MCF 10A (cell line): ENCODE results near the gene CDC20B. TPM values are rescaled to one million over a fixed set of nuclear protein-coding genes. Genes with fewer than 3 reads are reported as not detected.

Experiments used
- BruUV-seq: library from RNA; stranded (reverse); fragments of 400-500 nt; replicated peaks from 2 replicates; lab custom pipeline; 2021; lab: Mats Ljungman, UMichigan
- CTCF ChIA-PET: fragments of 300-600 bp; sonication (Branson Sonifier 250); formaldehyde crosslinking; extraction: SDS; loops from one replicate; lab custom pipeline; 2021; ENCODE audit warnings: antibody characterized with exemption, inconsistent platforms; lab: Yijun Ruan, JAX
- POLR2A ChIA-PET: fragments of 300-600, 350-650 bp; sonication (Branson Sonifier 250); formaldehyde crosslinking; extraction: SDS; loops from one replicate; lab custom pipeline; 2020; ENCODE audit warnings: antibody characterized with exemption, inconsistent platforms; lab: Yijun Ruan, JAX
- DNase-seq: peaks from one replicate; pipeline ENCODE4 v3.0.0-alpha.2; 2018; ENCODE audit not compliant: unreplicated experiment
- H3K27ac Mint-ChIP-seq: one replicate; pipeline ENCODE4 v1.8.0; 2022; ENCODE audit warnings: mild to moderate bottlenecking, low read depth, mixed read lengths; ENCODE audit not compliant: unreplicated experiment
- H3K27me3 Mint-ChIP-seq: one replicate; pipeline ENCODE4 v1.8.0; 2022; ENCODE audit warnings: mixed read lengths; ENCODE audit not compliant: insufficient read depth, unreplicated experiment
- H3K36me3 Mint-ChIP-seq: one replicate; pipeline ENCODE4 v1.8.0; 2022; ENCODE audit warnings: mild to moderate bottlenecking, moderate library complexity, mixed read lengths; ENCODE audit not compliant: insufficient read depth, unreplicated experiment
- H3K4me1 Mint-ChIP-seq: one replicate; pipeline ENCODE4 v1.8.0; 2022; ENCODE audit warnings: mixed read lengths; ENCODE audit not compliant: insufficient read depth, unreplicated experiment
- H3K4me3 Mint-ChIP-seq: one replicate; pipeline ENCODE4 v1.8.0; 2022; ENCODE audit warnings: mild to moderate bottlenecking, moderate library complexity, mixed read lengths; ENCODE audit not compliant: unreplicated experiment
- H3K9me3 Mint-ChIP-seq: one replicate; pipeline ENCODE4 v1.8.0; 2022; ENCODE audit warnings: mixed read lengths; ENCODE audit not compliant: unreplicated experiment
- CTCF ChIP-seq: fragments of 200-600 bp; IDR thresholded peaks from one replicate; pipeline ENCODE4 v1.8.0; 2022; ENCODE audit warnings: antibody characterized with exemption, mild to moderate bottlenecking; ENCODE audit not compliant: unreplicated experiment
- intact Hi-C: fragments of 100-400 bp; cut with micrococcal nuclease; formaldehyde crosslinking; loops from 2 replicates; pipeline ENCODE4 v1.14.1; 2022
- total RNA-seq: library from RNA; stranded (reverse); gene quantifications from 2 replicates; pipeline ENCODE4 v1.2.3, GENCODE V29; 2022

Gene CDC20B
- total RNA-seq, 1 experiment from 2014 or later: not detected

GRCh38 chr5:55173687-55174230 is 782 bp upstream of the CDC20B start:
- intact Hi-C loops: loop anchor here (2.0 to 10.0 kb wide), 4 partner anchors 59 to 747 kb away; partner anchors contain the start of genes CCNO, DHX29 and MTREX
- no TSS peak for BruUV-seq
- ChIA-PET POLR2A (interaction anchor here (0.7 to 5.3 kb wide), 7 partner anchors 13 to 134 kb away, joined by 3 to 53 read pairs (median 4); partner anchors contain the start of genes CCNO, DHX29, GPX8 and MTREX), CTCF (interaction anchor here (0.6 to 1.7 kb wide), 6 partner anchors 11 to 695 kb away, joined by 3 to 6 read pairs (median 4); no protein-coding TSS in a partner anchor)
- no peak for DNase-seq
- H3K4me3 Mint-ChIP-seq: peak overlapping the region; percentile 83
- H3K4me1 Mint-ChIP-seq: peaks cover 16% of the 10 kb centered on the region
- no peaks in the 10 kb centered on the region for H3K27me3 Mint-ChIP-seq
- H3K27ac Mint-ChIP-seq: no peak overlapping the region
- no peak for TF ChIP-seq CTCF
- H3K36me3 Mint-ChIP-seq: no peaks in the 10 kb centered on the region
- H3K9me3 Mint-ChIP-seq: no peaks in the 10 kb centered on the region

DNA sequence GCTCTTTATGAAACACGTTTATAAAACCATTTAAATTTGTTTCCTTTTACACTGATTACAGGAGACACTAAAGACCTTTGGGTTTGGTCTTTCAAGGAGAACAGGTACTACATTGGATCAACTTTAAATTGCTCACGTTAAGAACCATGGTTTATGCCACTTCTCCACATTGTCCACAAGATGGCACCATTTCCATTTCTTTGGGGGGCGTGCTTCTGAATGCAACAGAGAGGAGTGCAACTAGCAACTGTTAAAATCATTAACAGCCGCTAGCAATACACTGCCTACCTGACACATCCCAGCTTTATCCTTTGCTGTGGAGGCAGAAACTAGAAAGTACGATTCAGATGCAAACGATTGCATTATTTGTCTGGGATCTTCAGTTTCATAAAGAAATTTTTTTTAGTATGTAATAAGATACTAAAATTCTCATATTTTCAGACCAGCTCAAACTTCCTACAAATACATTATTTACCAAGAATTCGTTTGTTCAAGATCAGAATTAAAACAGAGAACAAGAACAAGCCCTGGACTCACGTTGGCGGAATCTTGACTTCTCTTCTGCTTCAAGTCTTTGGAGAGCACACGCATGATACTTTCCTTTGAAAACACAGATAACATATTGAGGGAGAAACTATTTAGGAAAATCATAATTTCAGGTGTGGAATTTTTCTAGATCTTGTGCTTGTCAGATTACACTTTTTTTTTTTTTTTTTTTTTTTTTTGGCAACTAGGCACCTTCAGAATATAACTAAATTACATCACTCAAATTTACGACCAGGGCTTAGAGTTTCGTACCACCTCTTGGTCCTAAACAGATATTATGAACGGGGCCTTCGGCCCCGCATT is 702 bp downstream of the CDC20B start:
- POLR2A ChIA-PET: interaction anchor here (0.6 to 5.3 kb wide), 10 partner anchors 8 to 379 kb away, joined by 3 to 53 read pairs (median 4); partner anchors contain the start of genes CCNO, DHX29, GPX8 and MTREX
- peaks cover 16% of the 10 kb centered on the region for H3K4me1 Mint-ChIP-seq
- H3K27me3 Mint-ChIP-seq: no peaks in the 10 kb centered on the region
- intact Hi-C loops: loop anchor here (1.0 to 10.0 kb wide), 5 partner anchors 61 to 749 kb away; partner anchors contain the start of genes CCNO, DHX29 and MTREX
- peak; percentile 96 for DNase-seq
- peak overlapping the region; percentile 25 for H3K27ac Mint-ChIP-seq
- H3K36me3 Mint-ChIP-seq: no peaks in the 10 kb centered on the region
- TF ChIP-seq CTCF: peak; percentile 69
- peak overlapping the region; percentile 83 for H3K4me3 Mint-ChIP-seq
- CTCF ChIA-PET: interaction anchor here (0.5 to 2.5 kb wide), 16 partner anchors 10 to 243 kb away, joined by 3 to 23 read pairs (median 4); partner anchors contain the start of gene DHX29
- BruUV-seq: no TSS peak
- no peaks in the 10 kb centered on the region for H3K9me3 Mint-ChIP-seq

DNA sequence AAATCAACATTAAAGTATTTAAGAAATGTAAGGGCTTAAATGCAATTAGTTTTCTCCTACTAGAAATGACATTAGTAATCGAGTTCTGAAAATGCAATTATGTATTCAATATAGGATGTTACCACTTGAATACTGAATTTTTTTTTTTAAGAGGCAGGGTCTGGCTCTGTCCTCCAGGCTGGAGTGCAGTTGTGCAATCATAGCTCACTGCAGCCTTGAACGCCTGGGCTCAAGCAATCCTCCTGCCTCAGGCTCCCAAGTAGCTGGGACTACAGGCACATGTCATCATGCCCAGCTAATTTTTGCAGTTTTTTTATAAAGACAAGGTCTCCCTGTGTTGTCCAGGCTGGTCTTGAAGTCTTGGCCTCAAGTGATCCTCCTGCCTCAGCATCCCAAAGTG is 1.5 kb downstream of the CDC20B start:
- POLR2A ChIA-PET: interaction anchor here (0.7 to 5.3 kb wide), 4 partner anchors 9 to 135 kb away, joined by 3 to 53 read pairs (median 12); partner anchors contain the start of genes CCNO, DHX29 and MTREX
- CTCF ChIA-PET: interaction anchor here (0.6 to 2.5 kb wide), 20 partner anchors 9 to 522 kb away, joined by 3 to 23 read pairs (median 3); partner anchors contain the start of genes DHX29 and GPX8
- no peak for DNase-seq
- Mint-ChIP-seq H3K27ac (no peak overlapping the region), H3K4me3 (no peak overlapping the region), H3K36me3 (peaks cover under 1% of the 10 kb centered on the region), H3K27me3 (no peaks in the 10 kb centered on the region), H3K9me3 (no peaks in the 10 kb centered on the region), H3K4me1 (peaks cover 16% of the 10 kb centered on the region)
- intact Hi-C loops: loop anchor here (5.0 to 10.0 kb wide), 2 partner anchors 133 to 156 kb away; partner anchors contain the start of genes DHX29 and MTREX
- BruUV-seq: no TSS peak
- TF ChIP-seq CTCF: no peak
